Body of pancreas (tissue), 4 donors: Measurements from ENCODE around the gene CACNA1C. TPM values are rescaled to one million over a fixed set of nuclear protein-coding genes. Genes with fewer than 3 reads are reported as not detected.

Source experiments
- ATAC-seq: fragments of 150-250 bp; one replicate; pipeline ENCODE4 v1.9.1; 2016
- DNase-seq, 4 donors: peaks; one replicate each; pipeline ENCODE4 v3.0.0-alpha.2; 2019
- H3K27ac ChIP-seq, 4 donors: fragments of 200-600 bp; sonication (generic); 1 replicate in 3 of 4; 2 replicates in 1 of 4; pipeline versions ENCODE4 v1.5.1 to v1.6.1; 2016 to 2019; ENCODE audit warnings: mild to moderate bottlenecking in 1 of 4, mixed read lengths in 1 of 4, moderate library complexity in 1 of 4
- H3K27me3 ChIP-seq, 2 donors: fragments of 200-600 bp; sonication (generic); one replicate each; pipeline ENCODE4 v1.6.0; 2016; ENCODE audit warnings: mild to moderate bottlenecking in 1 of 2
- H3K36me3 ChIP-seq, 2 donors: fragments of 200-600 bp; sonication (generic); replicated peaks in 1 of 2; 2 replicates each; pipeline ENCODE4 v1.5.1; 2016; ENCODE audit warnings: low read depth in 2 of 2; ENCODE audit not compliant: insufficient read depth in 1 of 2
- H3K4me1 ChIP-seq: fragments of 200-600 bp; sonication (generic); one replicate; pipeline ENCODE4 v1.6.0; 2016
- H3K4me3 ChIP-seq, 2 donors: fragments of 200-600 bp; sonication (generic); 1 replicate in 1 of 2; 2 replicates in 1 of 2; pipeline ENCODE4 v1.5.1; 2016 to 2019
- H3K9me3 ChIP-seq, 3 donors: fragments of 200-600 bp; sonication (generic); 1 replicate in 2 of 3; 2 replicates in 1 of 3; pipeline ENCODE4 v1.5.1; 2016
- POLR2A ChIP-seq, 3 donors: fragments of 450-650 bp; IDR thresholded peaks; one replicate each; pipeline ENCODE4 v1.6.1; 2016; ENCODE audit warnings: antibody characterized with exemption in 3 of 3, mild to moderate bottlenecking in 2 of 3
- WGBS, 2 donors: methylation state at CpG; one replicate each; pipeline ENCODE4 v1.1.5; 2017; 5-methylcytosine and 5-hydroxymethylcytosine counted together
- intact Hi-C: fragments of 100-400 bp; cut with DNase I; formaldehyde crosslinking; loops from one replicate; pipeline ENCODE4 v1.15.1; 2023
- total RNA-seq, 2 donors: library from RNA; depleted of rRNA; stranded (reverse); fragments of >200 nt; gene quantifications; one replicate each; pipeline ENCODE4 v1.1.0, GENCODE V29; 2016
- TF ChIP-seq, protein P1 (sequence below), 7 experiments: fragments of 450-650 bp in 4 of 7; fragments of 200-600 bp in 3 of 7; sonication (generic) in 3 of 7; IDR thresholded peaks; one replicate each; pipeline ENCODE4 v1.5.1; 2016 to 2019; ENCODE audit warnings: antibody characterized with exemption in 7 of 7

The CACNA1C gene
- total RNA-seq, 2 donors from 2014 or later = 2.3 to 4.4 TPM

DNA sequence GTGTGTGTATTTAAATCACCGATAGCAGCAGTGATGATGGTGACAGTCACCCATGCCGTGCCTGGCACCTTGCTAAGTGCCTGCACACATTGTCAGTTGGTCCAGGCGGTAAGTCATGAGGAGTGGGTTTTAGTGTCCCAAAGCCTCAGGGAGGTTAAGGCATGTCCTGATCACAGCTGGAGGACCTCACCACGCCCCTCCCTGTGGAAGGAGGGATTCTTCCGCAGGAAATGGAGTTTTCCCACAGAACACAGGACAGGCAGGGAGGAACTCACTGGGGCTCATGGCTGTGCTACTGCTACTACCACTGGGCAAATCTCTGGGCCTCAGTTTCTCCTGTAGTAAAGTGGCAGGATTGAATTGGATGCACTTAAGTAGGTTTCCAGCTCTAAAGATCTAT lies 142.3 kb downstream of the CACNA1C start:
- WGBS, 2 donors = 67 to 84% methylated on average over 5 of the region's 5 CpGs
- ATAC-seq = no peak
- H3K27ac ChIP-seq = no peak overlapping the region
- no peaks in the 10 kb centered on the region for H3K36me3 ChIP-seq
- DNase-seq = no peak
- no peak overlapping the region for H3K4me3 ChIP-seq
- no peaks in the 10 kb centered on the region for H3K4me1 ChIP-seq
- no peaks in the 10 kb centered on the region for H3K27me3 ChIP-seq
- intact Hi-C loops = no loop called here
- no peaks in the 10 kb centered on the region for H3K9me3 ChIP-seq
- TF ChIP-seq, protein P1, sequence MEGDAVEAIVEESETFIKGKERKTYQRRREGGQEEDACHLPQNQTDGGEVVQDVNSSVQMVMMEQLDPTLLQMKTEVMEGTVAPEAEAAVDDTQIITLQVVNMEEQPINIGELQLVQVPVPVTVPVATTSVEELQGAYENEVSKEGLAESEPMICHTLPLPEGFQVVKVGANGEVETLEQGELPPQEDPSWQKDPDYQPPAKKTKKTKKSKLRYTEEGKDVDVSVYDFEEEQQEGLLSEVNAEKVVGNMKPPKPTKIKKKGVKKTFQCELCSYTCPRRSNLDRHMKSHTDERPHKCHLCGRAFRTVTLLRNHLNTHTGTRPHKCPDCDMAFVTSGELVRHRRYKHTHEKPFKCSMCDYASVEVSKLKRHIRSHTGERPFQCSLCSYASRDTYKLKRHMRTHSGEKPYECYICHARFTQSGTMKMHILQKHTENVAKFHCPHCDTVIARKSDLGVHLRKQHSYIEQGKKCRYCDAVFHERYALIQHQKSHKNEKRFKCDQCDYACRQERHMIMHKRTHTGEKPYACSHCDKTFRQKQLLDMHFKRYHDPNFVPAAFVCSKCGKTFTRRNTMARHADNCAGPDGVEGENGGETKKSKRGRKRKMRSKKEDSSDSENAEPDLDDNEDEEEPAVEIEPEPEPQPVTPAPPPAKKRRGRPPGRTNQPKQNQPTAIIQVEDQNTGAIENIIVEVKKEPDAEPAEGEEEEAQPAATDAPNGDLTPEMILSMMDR (IDR thresholded peaks at IDR 0.05) = no peak
- no peak for TF ChIP-seq POLR2A (IDR thresholded peaks at IDR 0.05)

DNA sequence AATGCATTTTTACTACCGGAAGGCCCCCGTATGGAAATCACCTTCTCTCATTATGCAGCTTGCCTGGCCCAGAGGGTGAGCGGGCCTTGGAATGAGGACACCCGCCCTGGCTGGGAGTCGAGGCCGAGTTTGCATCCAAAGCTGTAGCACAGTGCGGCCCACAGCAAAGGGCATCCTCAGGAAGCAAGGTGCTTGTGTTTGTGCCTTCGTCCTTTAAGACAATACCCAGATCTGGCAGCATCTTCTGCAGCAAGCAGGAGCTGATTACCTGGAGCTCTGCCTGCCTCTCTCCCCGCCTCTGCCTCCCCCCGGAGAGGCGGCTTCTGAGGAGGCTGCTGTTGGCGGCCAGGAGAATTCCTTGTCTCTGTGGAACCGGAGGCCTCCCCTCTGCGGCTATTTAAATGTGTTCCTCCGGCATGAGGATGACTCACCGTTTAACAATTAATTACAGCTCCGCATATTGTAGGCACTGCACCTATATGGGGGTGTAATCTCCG lies 145.3 kb downstream of the CACNA1C start:
- no peak for ATAC-seq
- intact Hi-C loops = no loop called here
- no peak for DNase-seq
- H3K4me3 ChIP-seq = no peak overlapping the region
- 44 to 47% methylated on average over 18 of the region's 18 CpGs for WGBS, 2 donors
- no peak for TF ChIP-seq POLR2A (IDR thresholded peaks at IDR 0.05)
- TF ChIP-seq, protein P1 (IDR thresholded peaks at IDR 0.05) = no peak
- H3K36me3 ChIP-seq = no peaks in the 10 kb centered on the region
- H3K9me3 ChIP-seq = no peaks in the 10 kb centered on the region
- H3K27me3 ChIP-seq = no peaks in the 10 kb centered on the region
- no peak overlapping the region for H3K27ac ChIP-seq
- no peaks in the 10 kb centered on the region for H3K4me1 ChIP-seq

DNA sequence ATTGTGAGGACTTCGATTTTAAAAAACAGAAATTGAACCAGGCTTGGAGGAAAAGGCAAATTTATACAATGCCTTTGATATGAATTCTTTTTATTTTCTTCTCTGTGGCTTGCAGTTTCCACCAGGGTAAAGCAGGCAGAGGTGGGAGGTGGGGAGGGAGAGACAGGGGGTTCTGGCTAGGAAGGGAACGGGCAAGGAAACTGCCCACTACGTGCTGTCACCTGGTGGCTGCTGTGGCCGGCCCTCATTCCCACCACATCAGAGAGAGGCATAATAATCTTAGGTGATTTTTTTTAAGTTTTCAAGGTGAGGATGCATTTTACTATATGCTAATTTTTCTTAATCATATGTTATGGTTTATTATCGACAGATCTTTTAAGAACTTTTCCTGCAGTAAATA lies 145.8 kb downstream of the CACNA1C start:
- TF ChIP-seq, protein P1 (IDR thresholded peaks at IDR 0.05) = no peak
- no peak for TF ChIP-seq POLR2A (IDR thresholded peaks at IDR 0.05)
- 44 to 48% methylated on average over 5 of the region's 5 CpGs for WGBS, 2 donors
- intact Hi-C loops = no loop called here
- Histone ChIP-seq H3K4me1 (no peaks in the 10 kb centered on the region), H3K27ac (no peak overlapping the region), H3K36me3 (no peaks in the 10 kb centered on the region), H3K4me3 (no peak overlapping the region), H3K27me3 (no peaks in the 10 kb centered on the region), H3K9me3 (no peaks in the 10 kb centered on the region)
- no peak for DNase-seq
- ATAC-seq = no peak

DNA sequence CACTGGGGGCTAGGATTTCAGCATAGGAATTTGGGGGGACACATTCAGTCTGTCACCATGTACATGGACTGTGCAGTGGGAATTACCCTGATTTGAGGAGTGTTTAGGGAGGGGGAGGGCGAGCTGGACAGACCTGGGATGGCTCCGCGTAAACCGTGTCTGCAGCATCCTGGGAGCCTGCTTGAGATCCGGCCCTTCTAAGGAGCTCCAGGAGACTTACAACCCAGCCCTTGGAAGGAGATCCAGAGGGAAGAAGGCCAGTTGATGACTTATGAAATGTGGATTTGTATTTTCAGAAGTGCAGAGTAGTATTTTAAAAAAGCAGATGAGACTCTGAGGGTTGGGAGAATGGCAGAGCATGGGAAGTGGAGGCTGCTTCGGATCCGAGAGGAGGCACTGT lies 153.2 kb downstream of the CACNA1C start:
- Histone ChIP-seq H3K36me3 (no peaks in the 10 kb centered on the region), H3K4me1 (no peaks in the 10 kb centered on the region), H3K27ac (no peak overlapping the region), H3K27me3 (no peaks in the 10 kb centered on the region), H3K9me3 (no peaks in the 10 kb centered on the region), H3K4me3 (no peak overlapping the region)
- DNase-seq (no peak), ATAC-seq (no peak)
- TF ChIP-seq, protein P1 (IDR thresholded peaks at IDR 0.05) = no peak
- no peak for TF ChIP-seq POLR2A (IDR thresholded peaks at IDR 0.05)
- WGBS, 2 donors = 66 to 70% methylated on average over 7 of the region's 7 CpGs
- intact Hi-C loops = no loop called here

DNA sequence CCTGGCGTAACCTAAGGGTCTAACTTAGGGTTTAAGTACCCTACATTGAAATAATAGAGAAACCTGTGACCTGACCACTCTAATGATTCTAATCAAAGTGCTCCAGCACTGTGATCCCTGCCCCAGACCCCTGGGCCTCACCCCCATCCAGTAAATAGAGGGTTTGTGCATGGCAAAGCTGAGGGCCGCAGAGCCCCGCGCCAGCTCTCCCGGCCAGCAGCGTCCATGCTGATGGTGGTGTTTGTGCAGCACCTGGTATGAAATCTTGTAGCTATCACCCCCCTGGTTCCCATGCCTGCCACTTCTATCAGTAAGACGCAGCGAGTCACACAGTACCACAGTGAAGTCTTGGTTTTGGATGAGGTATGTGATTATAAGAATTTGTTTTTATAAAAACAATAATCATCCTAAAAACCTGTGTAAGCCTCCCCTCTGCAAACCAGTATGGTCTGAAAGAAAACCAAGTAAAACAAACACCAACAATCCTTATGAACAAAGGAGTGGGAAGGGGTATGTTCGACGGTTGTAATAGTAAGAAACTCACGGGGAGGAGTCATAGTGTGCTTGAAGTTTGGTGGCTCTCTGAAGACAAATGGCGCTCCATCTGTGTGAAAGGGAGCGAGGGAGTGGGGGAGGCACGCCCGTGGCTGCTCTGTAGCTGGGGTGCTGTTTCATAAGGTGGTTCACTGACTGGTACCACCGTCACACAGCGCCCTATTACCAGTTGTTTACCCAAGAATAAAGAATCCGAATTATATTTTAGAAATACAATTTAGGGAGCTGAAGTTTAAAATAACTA lies 156.2 kb downstream of the CACNA1C start:
- no peaks in the 10 kb centered on the region for H3K4me1 ChIP-seq
- WGBS, 2 donors = 77 to 78% methylated on average over 18 of the region's 18 CpGs
- H3K9me3 ChIP-seq = no peaks in the 10 kb centered on the region
- no peaks in the 10 kb centered on the region for H3K36me3 ChIP-seq
- no peak for ATAC-seq
- H3K4me3 ChIP-seq = no peak overlapping the region
- no peak for DNase-seq
- TF ChIP-seq, protein P1 (IDR thresholded peaks at IDR 0.05) = no peak
- TF ChIP-seq POLR2A (IDR thresholded peaks at IDR 0.05) = no peak
- no peak overlapping the region for H3K27ac ChIP-seq
- intact Hi-C loops = no loop called here
- no peaks in the 10 kb centered on the region for H3K27me3 ChIP-seq
